Activated CD8-positive, alpha-beta memory T cell treated with anti-CD3 and anti-CD28 coated beads, Interleukin-2, amount 50 U/mL, for 1 hour (primary cell): ENCODE results near the gene CD36.

Source experiments
- DNase-seq: peaks from one replicate; pipeline ENCODE4 v3.0.0-alpha.2; 2020; ENCODE audit errors: extremely low read depth

The CD36 gene

DNA sequence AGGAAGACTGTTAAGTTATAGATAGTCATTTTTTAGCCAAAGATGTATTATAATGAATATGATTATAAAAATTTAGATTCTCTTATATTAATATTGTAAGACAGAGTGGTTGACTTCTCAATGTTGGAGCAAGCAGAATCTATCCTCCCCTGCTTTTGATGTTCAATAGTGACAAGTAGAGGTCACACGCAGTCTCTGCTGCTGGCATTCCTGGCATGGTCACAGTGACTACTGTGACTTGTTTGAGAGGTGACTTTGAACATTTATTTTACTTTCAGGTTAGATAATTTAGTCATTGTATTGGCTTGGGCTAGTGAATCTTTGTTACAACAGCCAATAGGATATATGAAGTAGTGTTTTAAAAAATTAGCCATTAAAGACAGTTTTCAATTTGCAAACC, 13.7 kb upstream of the CD36 start:
- DNase-seq = no peak

DNA sequence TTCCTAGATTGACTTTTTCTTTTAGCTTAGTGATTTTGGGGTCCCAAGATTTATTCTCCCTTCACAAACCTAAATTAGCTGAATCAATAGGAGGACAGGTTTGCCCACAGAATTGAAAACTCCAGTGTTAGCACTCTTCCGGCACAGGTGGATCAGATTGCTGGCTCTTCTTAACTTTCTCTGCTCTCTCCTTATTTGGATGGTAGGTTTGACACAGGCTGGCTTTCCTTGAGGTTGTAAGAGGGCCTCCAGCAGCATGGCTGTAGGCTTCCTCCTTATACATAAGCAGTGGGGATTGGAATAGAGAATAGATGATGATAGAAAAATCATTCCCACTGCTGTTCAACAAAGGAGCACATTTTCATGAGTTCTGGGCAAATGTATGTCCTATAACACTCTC, 9.4 kb upstream of the CD36 start:
- no peak for DNase-seq

DNA sequence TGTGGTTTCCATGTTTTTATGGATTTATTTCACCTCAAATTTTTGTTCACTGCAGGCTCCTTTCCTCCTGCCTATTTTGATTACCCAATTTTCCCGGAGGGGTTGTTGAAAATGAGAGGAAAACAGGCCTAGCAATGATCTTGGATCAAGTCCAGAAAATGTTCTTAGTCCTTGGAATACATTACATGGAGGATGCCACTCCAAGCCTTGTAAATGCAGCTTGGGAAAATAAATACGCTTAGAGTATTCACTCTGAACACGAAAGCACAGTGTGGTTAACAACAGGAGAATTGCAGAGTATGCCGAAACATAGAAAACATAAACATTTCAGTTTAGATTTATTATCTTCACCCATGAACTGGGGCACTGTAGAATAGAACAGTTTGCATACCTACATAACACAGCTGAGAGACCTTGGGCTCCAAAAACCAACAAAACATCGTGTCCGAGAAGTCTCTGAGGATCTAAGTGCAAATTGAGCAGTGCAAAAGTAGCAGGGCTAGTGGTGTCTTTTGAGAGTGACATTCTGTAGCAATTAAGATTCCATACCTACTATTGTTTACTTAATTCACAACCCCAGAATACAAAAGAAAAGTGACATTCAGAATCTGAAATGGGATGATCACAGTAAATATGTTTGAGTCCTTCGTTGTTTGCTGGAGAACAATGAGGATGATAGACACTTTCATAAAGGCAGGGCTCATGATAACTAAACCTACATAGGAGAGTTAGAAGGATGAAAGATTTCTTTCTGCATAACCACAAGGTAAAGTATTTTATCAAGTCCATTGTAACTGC, 7.6 kb upstream of the CD36 start:
- DNase-seq = no peak

DNA sequence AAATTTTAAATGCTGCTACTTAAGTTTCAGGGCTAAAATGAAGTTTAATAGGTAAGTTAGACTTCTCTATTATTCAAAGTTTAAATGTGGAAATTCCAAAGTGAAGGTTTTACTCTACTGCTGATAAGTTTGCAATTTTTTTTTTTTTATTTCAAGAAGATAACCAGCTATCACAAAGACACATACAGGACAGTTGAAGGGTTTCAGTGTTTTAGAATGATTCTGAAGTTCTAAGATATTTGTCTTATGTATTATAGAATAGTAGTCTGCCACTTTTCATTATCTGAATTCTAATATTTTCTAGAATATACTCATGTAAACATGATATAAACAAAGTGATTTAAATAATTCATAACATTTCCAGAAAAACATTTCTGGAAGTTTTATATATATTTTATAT, 7.0 kb upstream of the CD36 start:
- no peak for DNase-seq

DNA sequence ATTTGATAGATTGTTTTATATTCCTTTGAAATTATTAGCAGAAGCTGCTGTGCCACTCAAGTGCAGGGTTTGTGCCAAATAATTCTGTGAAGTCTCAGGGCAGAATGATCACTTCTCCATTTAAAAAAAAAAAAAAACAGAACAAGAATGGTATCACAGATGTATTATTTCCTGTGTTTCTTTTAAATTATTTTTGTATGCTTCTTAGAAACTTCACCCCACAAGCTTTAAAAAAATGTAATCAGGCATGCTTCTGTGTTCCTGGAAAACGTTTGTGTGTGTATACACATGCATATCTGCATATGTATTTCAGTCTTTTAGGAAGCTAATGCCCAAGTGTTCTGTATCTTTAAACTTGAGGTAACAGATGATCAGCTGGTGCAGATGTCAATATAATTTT, 6.3 kb upstream of the CD36 start:
- no peak for DNase-seq

DNA sequence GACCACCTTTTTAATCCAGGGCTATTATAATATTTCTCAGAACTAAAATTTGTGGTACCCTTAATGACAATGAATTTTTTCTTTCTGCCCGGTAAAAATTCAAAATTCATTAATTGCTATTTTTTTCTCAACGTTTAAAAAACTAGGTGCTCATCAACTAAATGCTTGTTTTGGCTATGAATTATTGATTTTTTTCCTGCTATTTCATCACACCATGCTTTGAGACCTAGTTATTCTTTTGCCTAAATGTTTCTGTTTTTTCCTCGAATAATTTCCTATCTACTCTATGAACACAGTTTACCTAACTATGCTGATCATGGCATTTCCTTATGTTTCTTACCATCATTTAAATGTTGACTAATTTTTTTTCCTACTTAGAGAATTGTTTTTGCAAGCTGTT, 5.6 kb upstream of the CD36 start:
- no peak for DNase-seq

DNA sequence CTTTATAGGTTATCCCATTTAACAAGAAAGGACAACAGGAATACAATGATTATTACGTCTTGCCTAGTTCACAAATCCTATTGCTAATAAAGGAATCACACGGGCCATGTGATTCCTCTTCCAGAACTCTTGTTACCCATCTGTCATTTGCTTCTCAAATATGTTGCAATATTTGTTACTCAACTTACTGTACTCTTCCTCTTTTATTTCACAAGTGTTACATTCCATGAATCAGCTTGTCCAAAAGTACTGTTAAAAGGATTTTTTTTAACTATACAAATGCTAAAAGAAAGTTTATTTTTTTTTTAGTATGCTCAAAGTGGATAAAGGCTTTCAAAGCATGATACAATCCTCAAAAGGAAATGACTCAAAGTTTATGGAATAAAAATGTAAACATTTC, 3.9 kb upstream of the CD36 start:
- no peak for DNase-seq

DNA sequence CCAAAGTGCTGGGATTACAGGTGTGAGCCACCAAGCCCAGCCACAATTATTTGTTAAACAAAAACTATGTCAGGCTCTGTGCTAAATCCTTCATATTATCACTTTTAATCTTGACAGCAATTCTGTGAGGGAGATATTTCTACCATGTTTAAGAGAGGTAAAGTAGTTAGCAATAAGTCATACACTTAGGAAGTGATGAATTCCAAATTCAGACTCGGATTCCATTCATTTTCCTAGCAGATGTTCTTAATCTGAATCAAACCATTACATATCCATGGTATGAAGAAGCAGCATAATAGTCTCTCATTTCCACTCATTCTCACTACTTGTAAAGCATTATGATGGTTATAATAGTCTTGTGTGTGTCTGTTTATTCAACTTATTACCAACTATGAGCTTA, 2.9 kb upstream of the CD36 start:
- DNase-seq = no peak

DNA sequence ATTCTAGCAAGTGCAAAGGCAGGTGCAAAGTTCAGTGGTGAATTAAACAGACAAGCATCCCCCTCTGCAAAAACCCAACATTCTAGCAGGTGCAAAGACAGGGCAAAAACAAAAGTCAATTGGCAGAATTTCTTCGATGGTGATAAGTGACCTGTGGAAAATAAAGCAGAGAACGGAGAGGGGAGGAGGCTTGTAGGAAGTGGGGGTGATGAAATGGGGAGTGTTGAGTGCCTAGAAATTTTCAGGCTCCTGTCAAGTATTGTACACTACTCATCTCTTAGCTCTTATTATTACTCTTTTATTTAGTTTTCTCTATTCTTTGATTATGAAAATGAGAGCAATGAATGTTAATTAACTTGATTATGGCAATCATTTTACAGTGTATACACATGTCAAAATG, 2.4 kb upstream of the CD36 start:
- DNase-seq = no peak

DNA sequence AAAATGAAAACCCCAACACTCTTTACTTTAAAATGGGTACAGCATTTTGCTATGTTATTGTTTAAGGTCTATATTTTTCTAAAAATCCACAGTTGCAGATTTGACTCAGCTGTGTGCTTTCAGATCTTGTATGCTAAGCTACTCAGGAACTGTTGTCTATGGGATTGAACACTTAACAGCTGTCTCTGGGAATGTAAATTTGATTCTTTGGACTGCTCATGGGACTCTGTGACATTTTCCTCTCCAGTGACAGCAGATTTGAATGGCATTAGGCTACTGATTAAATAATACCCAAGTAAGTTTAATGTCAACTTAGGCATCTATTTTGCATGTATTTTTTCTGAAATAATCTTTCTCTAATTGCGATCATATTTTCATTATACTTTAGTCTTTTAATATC, 1.7 kb upstream of the CD36 start:
- DNase-seq = no peak

DNA sequence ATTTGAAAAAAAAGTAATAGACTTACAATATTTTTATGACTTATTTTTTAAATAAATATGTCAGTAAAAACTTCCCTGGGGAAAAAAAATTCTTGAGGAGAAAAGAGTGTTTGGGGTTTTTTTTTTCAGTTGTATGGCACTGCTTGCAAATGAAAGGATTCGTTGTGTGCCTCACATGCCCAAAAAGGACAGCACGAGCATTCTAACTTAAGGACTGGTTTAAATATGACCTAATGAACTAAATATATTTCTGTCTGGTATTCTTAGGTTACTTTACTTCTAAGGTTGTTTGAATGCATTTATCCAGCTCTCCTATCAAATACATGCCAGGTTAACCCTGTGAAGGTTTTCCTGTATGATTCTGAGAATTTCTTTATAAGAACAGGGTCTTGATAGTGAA, 988 bp upstream of the CD36 start:
- no peak for DNase-seq

DNA sequence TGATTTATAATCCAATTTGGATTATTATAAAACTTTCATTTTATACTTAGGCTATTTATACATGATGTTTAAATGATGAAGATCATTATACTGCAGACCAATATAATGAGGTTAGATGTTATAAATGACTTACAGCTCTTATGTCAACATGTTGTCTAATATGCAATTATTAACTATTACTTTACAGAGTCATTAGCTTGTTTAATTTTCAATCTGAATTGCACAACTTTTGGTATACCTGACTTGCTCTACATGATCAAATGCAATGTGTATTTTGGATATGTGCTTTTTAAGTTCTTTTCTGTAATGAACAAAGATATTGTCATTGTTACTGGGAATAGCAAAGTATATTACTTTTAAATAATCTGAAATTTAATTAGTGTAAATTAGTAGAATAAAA, 569 bp downstream of the CD36 start:
- DNase-seq = no peak

DNA sequence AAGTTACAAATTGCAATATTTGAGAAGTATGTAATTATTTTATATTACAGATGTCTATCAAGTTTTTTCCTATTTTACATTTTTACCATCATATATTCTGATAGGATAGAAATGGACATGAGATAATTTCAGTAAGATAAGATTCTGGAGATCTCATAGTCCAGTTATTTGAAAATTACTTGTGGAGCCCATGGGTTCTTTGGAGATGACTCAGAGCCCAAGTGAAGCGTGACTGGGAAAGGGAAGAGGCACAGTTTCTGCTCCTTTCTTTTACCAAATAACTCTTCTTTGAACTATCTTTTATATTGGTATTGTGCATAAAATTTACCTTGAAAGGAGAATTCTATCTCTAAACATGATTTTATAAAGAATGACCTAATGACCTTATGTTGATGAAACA, 2.4 kb downstream of the CD36 start:
- DNase-seq = no peak

DNA sequence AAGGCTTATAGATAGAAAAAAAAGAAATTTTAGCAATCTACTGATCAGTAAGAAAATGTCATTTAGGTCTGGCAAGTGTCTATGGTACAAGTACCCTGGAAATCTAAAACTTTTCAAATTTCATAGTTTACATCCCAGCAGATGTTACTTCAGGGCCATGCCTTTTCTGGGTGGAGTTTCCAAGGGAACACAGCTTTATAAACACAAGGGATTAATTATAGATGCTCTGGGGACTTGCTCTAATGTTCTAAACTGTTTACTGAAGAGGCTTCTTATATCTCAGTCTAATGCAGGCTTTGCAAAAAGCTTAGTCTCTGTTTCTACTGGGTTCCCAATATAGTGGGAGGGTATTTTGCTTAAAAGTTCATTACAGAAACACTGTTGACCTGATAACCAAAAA, 3.1 kb downstream of the CD36 start:
- no peak for DNase-seq

DNA sequence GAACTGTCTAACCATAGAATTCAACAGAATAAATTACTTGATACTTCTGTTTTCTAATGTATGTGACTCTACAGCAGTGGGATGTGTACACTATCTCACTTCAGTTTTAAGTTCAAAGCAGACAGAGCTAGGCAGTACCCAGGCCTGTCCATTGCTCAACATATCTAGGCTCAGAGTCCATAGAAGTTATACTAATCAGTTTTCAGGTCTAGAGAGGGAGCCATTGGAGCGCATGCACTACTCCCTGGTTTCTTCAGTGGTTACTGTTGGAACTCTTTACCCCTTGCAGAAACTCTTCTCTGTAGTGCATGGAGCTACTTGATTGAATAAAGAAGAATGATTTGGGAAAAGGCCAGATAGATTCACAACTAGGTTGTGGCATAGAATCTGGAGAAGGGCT, 4.4 kb downstream of the CD36 start:
- DNase-seq = no peak

DNA sequence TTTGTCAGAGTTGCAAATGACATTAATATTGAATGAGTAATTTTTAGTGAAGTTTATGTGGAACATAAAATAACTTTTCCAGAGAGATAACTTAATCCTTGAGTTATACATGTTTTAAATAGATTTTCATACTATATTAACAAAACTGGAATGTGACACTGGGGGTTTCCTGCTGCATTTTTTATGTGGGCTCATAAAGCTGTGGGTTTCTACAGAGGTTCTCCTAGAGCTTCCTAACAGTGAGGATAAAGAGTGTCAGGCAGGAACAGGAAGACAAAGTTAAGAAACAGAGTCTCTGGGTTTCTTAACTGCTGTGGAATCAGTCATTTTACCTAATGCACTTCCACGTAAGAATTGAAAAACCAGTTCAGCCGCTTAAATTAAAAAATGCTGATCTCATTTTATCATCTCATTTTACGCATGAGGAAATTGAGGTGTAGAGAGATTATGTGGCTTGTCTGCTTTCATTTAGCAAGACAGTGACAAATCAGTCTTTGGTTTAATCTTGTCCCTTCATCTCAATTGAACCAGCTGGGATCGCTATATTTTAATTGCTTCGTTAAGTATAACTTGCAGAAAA, 5.0 kb downstream of the CD36 start:
- no peak for DNase-seq

DNA sequence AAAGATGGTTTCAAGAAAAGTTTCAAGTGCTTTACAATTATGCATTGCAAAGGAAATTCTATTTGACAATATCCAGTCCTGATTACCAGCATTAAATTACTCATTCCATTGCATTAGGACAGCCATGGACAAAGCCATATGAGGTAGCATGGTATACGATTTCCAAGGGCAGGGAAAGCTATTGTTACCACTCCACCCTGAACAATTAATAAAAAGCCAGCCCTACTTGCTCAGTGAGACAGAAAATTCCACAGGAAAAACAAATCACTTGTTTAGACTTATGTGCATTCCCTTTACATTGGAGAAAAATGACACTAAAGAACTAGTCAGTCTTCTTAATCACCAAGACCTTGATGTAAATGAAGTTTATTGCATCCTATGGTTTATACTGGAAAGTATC, 5.6 kb downstream of the CD36 start:
- no peak for DNase-seq

DNA sequence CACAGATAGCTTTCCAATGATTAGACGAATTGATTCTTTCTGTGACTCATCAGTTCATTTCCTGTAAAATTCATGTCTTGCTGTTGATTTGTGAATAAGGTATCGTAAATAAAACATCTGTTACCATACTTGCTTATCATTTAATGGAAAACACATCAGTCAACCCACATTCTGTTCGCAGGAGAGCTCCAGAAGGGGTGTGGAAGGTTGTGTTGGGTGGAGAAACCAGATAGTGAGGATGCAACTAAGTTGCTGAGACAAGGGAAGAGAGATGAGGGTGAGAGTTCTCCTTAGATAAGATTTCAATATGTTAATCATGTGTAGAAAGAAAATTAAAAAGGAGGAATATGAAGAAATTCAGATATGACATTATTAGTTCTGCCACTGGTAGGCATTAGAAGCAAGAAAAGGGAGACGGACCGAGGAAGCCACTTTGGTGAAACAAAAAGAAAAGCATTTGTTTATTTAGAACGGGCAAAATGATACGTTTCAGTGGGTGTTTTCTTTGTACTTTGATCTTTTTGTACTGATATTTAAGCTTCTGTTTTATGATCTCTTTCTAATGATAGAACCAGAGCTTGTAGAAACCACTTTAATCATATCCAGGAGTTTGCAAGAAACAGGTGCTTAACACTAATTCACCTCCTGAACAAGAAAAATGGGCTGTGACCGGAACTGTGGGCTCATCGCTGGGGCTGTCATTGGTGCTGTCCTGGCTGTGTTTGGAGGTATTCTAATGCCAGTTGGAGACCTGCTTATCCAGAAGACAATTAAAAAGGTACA, 7.8 kb downstream of the CD36 start:
- no peak for DNase-seq

DNA sequence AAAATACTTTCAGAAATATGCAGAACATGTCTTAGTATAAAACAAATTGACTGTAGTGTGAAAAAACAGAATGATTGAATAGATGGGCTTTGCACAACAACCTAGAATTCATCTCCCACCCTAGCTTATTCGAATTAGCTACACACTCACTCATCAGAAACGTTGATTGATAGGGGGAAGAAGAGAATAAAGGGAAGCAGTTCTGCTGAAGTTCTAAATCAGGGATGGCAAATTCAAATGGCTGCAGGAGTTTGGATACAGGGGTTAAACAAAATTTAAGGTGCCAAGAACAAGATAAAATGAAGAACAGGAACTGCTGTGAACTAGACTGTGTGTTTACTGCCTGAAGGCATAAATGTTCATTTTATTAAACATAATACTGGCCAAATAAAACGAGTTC, 9.0 kb downstream of the CD36 start:
- no peak for DNase-seq

DNA sequence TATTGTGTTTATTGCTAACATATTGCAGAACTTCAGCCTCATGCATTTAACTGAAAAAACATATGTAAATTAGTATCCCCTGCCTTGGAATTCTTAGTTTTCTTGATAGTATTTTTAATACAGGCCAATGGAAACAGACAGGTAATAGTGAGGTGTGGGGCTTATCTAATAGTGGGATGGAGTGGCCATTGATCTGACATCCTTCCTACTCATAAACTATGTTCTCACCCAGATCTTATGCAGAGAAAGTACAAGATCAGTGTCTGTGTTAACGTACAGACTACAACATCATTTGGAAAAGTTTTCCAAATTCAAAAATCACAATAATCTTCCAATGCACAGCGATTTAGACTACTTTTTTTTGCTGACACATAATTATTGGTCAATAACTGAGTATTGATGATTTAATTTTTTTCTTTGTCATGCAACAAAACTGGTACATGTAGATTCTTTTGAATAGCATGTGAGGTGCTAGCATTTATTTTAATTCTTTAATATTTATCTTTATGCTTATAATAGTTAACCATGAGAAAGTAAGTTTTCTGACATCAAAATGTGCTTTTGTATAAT, 9.7 kb downstream of the CD36 start:
- no peak for DNase-seq

DNA sequence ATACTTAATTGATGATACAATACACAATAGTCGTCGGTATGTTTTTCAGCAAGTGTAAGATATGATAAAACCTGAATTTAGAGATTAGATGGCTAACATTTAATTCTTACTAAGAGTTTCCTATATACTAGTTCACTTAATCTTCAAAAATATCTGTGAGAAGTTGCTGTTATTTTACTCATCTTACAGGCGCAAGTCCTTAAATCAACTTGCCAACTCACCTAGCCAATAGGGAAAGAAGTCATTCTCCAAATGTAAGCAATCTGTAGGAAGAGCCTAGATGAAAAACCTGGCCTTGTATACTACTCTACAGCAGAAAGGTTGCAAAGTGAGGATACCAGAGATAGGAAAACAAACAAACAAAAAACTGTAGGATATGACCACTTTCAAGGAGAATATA, 10.6 kb downstream of the CD36 start:
- no peak for DNase-seq

DNA sequence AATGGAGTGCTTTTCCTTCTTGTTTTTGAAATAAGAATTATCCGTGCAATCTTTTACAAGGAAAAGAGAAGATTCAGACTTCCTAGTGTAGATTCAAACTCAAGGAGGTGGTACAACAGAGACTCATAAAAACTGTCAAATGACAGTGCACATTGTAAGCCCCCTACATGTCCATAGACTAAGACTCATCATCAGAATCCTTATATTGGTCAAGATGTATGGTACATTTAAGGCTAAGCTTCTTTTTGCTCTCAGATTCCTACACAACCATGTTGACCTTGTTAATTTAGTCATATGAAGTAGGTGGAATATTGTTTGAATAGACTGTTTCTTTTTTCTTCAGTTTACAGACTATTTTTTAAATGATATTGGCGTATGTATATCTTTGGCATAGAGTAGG, 11.6 kb downstream of the CD36 start:
- no peak for DNase-seq

DNA sequence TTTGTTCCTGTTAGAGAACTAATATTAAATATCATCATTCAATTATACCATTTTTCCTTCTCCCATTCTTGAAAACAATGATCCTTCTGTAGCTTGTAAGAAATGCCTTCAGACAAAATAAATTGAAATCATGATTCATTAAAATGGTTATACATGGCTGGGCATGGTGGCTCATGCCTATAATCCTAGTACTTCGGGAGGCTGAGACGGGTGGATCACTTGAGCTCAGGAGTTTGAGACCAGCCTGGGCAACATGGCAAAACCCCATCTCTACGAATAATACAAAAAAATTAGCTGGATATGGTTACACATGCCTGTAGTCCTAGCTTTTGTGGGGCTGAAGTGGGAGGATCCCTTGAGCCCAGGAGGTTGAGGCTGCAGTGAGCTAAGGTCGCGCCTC, 13.0 kb downstream of the CD36 start:
- DNase-seq = no peak
